Measurements from ENCODE around the gene GRPEL2.

Gene GRPEL2

GRCh38 chr5:149352169-149352568, 6.9 kb downstream of the GRPEL2 start:
- no peak overlapping the region for H3K27ac ChIP-seq (ENCODE audit: low read depth, low read length)
- TF ChIP-seq EZH2phosphoT487 (conservative IDR thresholded peaks at IDR 0.05; ENCODE audit: low read length) (no peak), CTCF (IDR thresholded peaks at IDR 0.05; ENCODE audit: insufficient read depth, low read length, poor library complexity, severe bottlenecking) (no peak)
- H3K4me2 ChIP-seq (ENCODE audit: low read depth, low read length, poor library complexity, severe bottlenecking): no peak overlapping the region
- no peak overlapping the region for H3K9ac ChIP-seq (ENCODE audit: low read length)
- H3K36me3 ChIP-seq (ENCODE audit: low read length): peaks cover 58% of the 10 kb centered on the region
- peaks cover 62% of the 10 kb centered on the region for H3K79me2 ChIP-seq (ENCODE audit: insufficient read depth, low read length)
- H3K9me2 ChIP-seq (replicated peaks; ENCODE audit: insufficient read depth, low read length): no peaks in the 10 kb centered on the region
- H3K9me3 ChIP-seq (ENCODE audit: insufficient read depth, low read length): no peaks in the 10 kb centered on the region
- H2AFZ ChIP-seq (ENCODE audit: low read depth, low read length, severe bottlenecking): no peak overlapping the region
- H3F3A ChIP-seq (ENCODE audit: insufficient read depth): peaks cover 25% of the 10 kb centered on the region; the same call in 1 of the 2 replicates
- H3K27me3 ChIP-seq (ENCODE audit: low read length): no peaks in the 10 kb centered on the region
- 0 out of 2 replicates have a peak, but pooled peaks cover 16% of the 10 kb centered on the region for H4K20me1 ChIP-seq (ENCODE audit: low read depth, low read length)
- no peak overlapping the region for H3K4me3 ChIP-seq (ENCODE audit: insufficient read depth, low read length, poor library complexity, severe bottlenecking)

GRCh38 chr5:149353911-149354310, 8.6 kb downstream of the GRPEL2 start:
- H3K79me2 ChIP-seq (ENCODE audit: insufficient read depth, low read length): peaks cover 59% of the 10 kb centered on the region
- no peak overlapping the region for H3K4me2 ChIP-seq (ENCODE audit: low read depth, low read length, poor library complexity, severe bottlenecking)
- H3F3A ChIP-seq (ENCODE audit: insufficient read depth): peaks cover 29% of the 10 kb centered on the region; the same call in 1 of the 2 replicates
- peaks cover 44% of the 10 kb centered on the region for H3K36me3 ChIP-seq (ENCODE audit: low read length)
- H3K9me3 ChIP-seq (ENCODE audit: insufficient read depth, low read length): no peaks in the 10 kb centered on the region
- H3K27me3 ChIP-seq (ENCODE audit: low read length): no peaks in the 10 kb centered on the region
- no peak overlapping the region for H2AFZ ChIP-seq (ENCODE audit: low read depth, low read length, severe bottlenecking)
- no peak overlapping the region for H3K27ac ChIP-seq (ENCODE audit: low read depth, low read length)
- H3K9me2 ChIP-seq (replicated peaks; ENCODE audit: insufficient read depth, low read length): no peaks in the 10 kb centered on the region
- TF ChIP-seq CTCF (IDR thresholded peaks at IDR 0.05; ENCODE audit: insufficient read depth, low read length, poor library complexity, severe bottlenecking) (no peak), EZH2phosphoT487 (conservative IDR thresholded peaks at IDR 0.05; ENCODE audit: low read length) (no peak)
- H3K4me3 ChIP-seq (ENCODE audit: insufficient read depth, low read length, poor library complexity, severe bottlenecking): no peak overlapping the region
- H3K9ac ChIP-seq (ENCODE audit: low read length): no peak overlapping the region
- 0 out of 2 replicates have a peak, but pooled peaks cover 16% of the 10 kb centered on the region for H4K20me1 ChIP-seq (ENCODE audit: low read depth, low read length)

- Histone ChIP-seq H3K27me3 (ENCODE audit: low read length) (no peaks in the 10 kb centered on the region), H3K4me2 (ENCODE audit: low read depth, low read length, poor library complexity, severe bottlenecking) (peak overlapping the region; percentile 93), H3F3A (ENCODE audit: insufficient read depth) (peaks cover 26% of the 10 kb centered on the region; the same call in 1 of the 2 replicates), H3K9ac (ENCODE audit: low read length) (no peak overlapping the region), H3K4me3 (ENCODE audit: insufficient read depth, low read length, poor library complexity, severe bottlenecking) (no peak overlapping the region), H4K20me1 (ENCODE audit: low read depth, low read length) (0 out of 2 replicates have a peak, but pooled peaks cover 16% of the 10 kb centered on the region), H3K9me2 (replicated peaks; ENCODE audit: insufficient read depth, low read length) (no peaks in the 10 kb centered on the region), H3K9me3 (ENCODE audit: insufficient read depth, low read length) (no peaks in the 10 kb centered on the region), H3K36me3 (ENCODE audit: low read length) (peaks cover 28% of the 10 kb centered on the region), H3K27ac (ENCODE audit: low read depth, low read length) (peak overlapping the region; percentile 20; the same call in 1 of the 2 replicates), H3K79me2 (ENCODE audit: insufficient read depth, low read length) (peaks cover 55% of the 10 kb centered on the region), H2AFZ (ENCODE audit: low read depth, low read length, severe bottlenecking) (no peak overlapping the region)
- TF ChIP-seq EZH2phosphoT487 (conservative IDR thresholded peaks at IDR 0.05; ENCODE audit: low read length) (no peak), CTCF (IDR thresholded peaks at IDR 0.05; ENCODE audit: insufficient read depth, low read length, poor library complexity, severe bottlenecking) (no peak)
These were observed 10.4 kb downstream of the GRPEL2 start for GRCh38 chr5:149355688-149356087.
